ENCODE results near the gene MVB12B.

GRCh38 chr9:126453156-126453963 lies 126.7 kb downstream of the MVB12B start:
- no peak for TF ChIP-seq CTCF (IDR thresholded peaks at IDR 0.05)
- no peak for TF ChIP-seq POLR2AphosphoS5 (IDR thresholded peaks at IDR 0.05; ENCODE audit: insufficient read depth in 1 of 2, low read depth in 1 of 2)

All from vagina (tissue), 2 donors.